D721Med (cell line): ENCODE data around the gene DKK3.

ENCODE experiments used
- DNase-seq: peaks from one replicate; pipeline ENCODE4 v3.0.0; 2011; ENCODE audit warnings: low spot score; ENCODE audit not compliant: insufficient read length
- FAIRE-seq: peaks from 2 replicates; lab custom pipeline; 2011; peaks lifted over from hg19 to GRCh38; lab: Jason Lieb, UNC
- CTCF ChIP-seq: IDR thresholded peaks from 2 replicates; pipeline ENCODE4 v1.5.1; 2012; ENCODE audit warnings: mild to moderate bottlenecking, control low read depth; ENCODE audit not compliant: insufficient read depth; ENCODE audit errors: missing control alignments

The DKK3 gene

GRCh38 chr11:11913395-11913794, 95.0 kb downstream of the DKK3 start:
- no peak for FAIRE-seq

More at GRCh38 chr11:11913395-11913794, 95.0 kb downstream of the DKK3 start:
- TF ChIP-seq CTCF = no peak
- DNase-seq = no peak
